H9 (cell line): Measurements from ENCODE around the gene GAP43. TPM values are rescaled to one million over a fixed set of nuclear protein-coding genes. Genes with fewer than 3 reads are reported as not detected.

Experiments
- DNase-seq: peaks from one replicate; pipeline ENCODE4 v3.0.0-alpha.2; 2017
- H2AFZ ChIP-seq: one replicate; pipeline ENCODE4 v1.6.1; 2013; ENCODE audit warnings: mild to moderate bottlenecking, low read length, control low read depth, moderate library complexity
- H2AK5ac ChIP-seq: 2 replicates; pipeline ENCODE4 v1.6.1; 2013; ENCODE audit warnings: low read length, control low read depth, mixed read lengths; ENCODE audit not compliant: insufficient read length
- H2BK120ac ChIP-seq: one replicate; pipeline ENCODE4 v1.6.1; 2013; ENCODE audit warnings: low read depth, mild to moderate bottlenecking, low read length, control low read depth, inconsistent platforms; ENCODE audit not compliant: poor library complexity, severe bottlenecking
- H2BK12ac ChIP-seq: 2 replicates; pipeline ENCODE4 v1.6.1; 2013; ENCODE audit warnings: low read length, control low read depth, mixed read lengths, low read depth; ENCODE audit not compliant: insufficient read length
- H2BK15ac ChIP-seq: 2 replicates; pipeline ENCODE4 v1.6.1; 2013; ENCODE audit warnings: low read depth, low read length, control low read depth
- H2BK20ac ChIP-seq: one replicate; pipeline ENCODE4 v1.6.1; 2013; ENCODE audit warnings: low read depth, mild to moderate bottlenecking, low read length, control low read depth, inconsistent platforms; ENCODE audit not compliant: poor library complexity, severe bottlenecking
- H2BK5ac ChIP-seq: 2 replicates; pipeline ENCODE4 v1.6.1; 2013; ENCODE audit warnings: low read length, control low read depth, mixed read lengths; ENCODE audit not compliant: insufficient read length
- H3K14ac ChIP-seq: 2 replicates; pipeline ENCODE4 v1.6.1; 2013; ENCODE audit warnings: low read length, control low read depth; ENCODE audit not compliant: insufficient read depth
- H3K18ac ChIP-seq: 2 replicates; pipeline ENCODE4 v1.6.1; 2013; ENCODE audit warnings: low read depth, mild to moderate bottlenecking, mixed read lengths, low read length, control low read depth; ENCODE audit not compliant: insufficient read length
- H3K23ac ChIP-seq: 2 replicates; pipeline ENCODE4 v1.6.1; 2013; ENCODE audit warnings: low read length, control low read depth, mixed read lengths, low read depth; ENCODE audit not compliant: insufficient read length
- H3K23me2 ChIP-seq: 2 replicates; pipeline ENCODE4 v1.6.1; 2013; ENCODE audit warnings: low read depth, mild to moderate bottlenecking, mixed read lengths, low read length, control low read depth; ENCODE audit not compliant: insufficient read length, poor library complexity, severe bottlenecking
- H3K27ac ChIP-seq: 2 replicates; pipeline ENCODE4 v1.5.1; 2013; ENCODE audit warnings: low read length, control low read depth, mixed read lengths, low read depth; ENCODE audit not compliant: insufficient read length
- H3K27me3 ChIP-seq: 2 replicates; pipeline ENCODE4 v1.6.1; 2013; ENCODE audit warnings: low read length, control low read depth, inconsistent platforms; ENCODE audit not compliant: insufficient read depth
- H3K4ac ChIP-seq: 2 replicates; pipeline ENCODE4 v1.6.1; 2013; ENCODE audit warnings: low read depth, mild to moderate bottlenecking, control low read depth, inconsistent platforms, low read length, moderate library complexity
- H3K4me1 ChIP-seq: 2 replicates; pipeline ENCODE4 v1.6.1; 2013; ENCODE audit warnings: low read length, control low read depth, inconsistent platforms; ENCODE audit not compliant: insufficient read depth
- H3K4me2 ChIP-seq: 2 replicates; pipeline ENCODE4 v1.6.1; 2013; ENCODE audit warnings: low read length, control low read depth, mixed read lengths; ENCODE audit not compliant: insufficient read length, insufficient read depth
- H3K56ac ChIP-seq: 2 replicates; pipeline ENCODE4 v1.6.1; 2013; ENCODE audit warnings: low read depth, mild to moderate bottlenecking, mixed read lengths, low read length, control low read depth; ENCODE audit not compliant: insufficient read length
- H3K79me1 ChIP-seq: 2 replicates; pipeline ENCODE4 v1.6.1; 2013; ENCODE audit warnings: low read depth, mild to moderate bottlenecking, moderate library complexity, low read length, control low read depth, inconsistent platforms; ENCODE audit not compliant: insufficient read depth, poor library complexity, severe bottlenecking
- H3K79me2 ChIP-seq: 2 replicates; pipeline ENCODE4 v1.6.1; 2013; ENCODE audit warnings: low read length, control low read depth, inconsistent platforms; ENCODE audit not compliant: insufficient read depth
- H3K9ac ChIP-seq: 2 replicates; pipeline ENCODE4 v1.6.1; 2013; ENCODE audit warnings: low read length, control low read depth, mixed read lengths; ENCODE audit not compliant: insufficient read length; ENCODE audit errors: extremely low read depth
- H3K9me3 ChIP-seq: one replicate; pipeline ENCODE4 v1.6.1; 2013; ENCODE audit warnings: low read depth, low read length, inconsistent platforms; ENCODE audit not compliant: control insufficient read depth
- H3T11ph ChIP-seq: one replicate; pipeline ENCODE4 v1.6.1; 2013; ENCODE audit warnings: mild to moderate bottlenecking, low read length, control low read depth, inconsistent platforms
- H4K20me1 ChIP-seq: one replicate; pipeline ENCODE4 v1.6.1; 2013; ENCODE audit not compliant: control insufficient read depth, insufficient read length, insufficient read depth
- H4K5ac ChIP-seq: 2 replicates; pipeline ENCODE4 v1.6.1; 2013; ENCODE audit warnings: low read depth, mild to moderate bottlenecking, mixed read lengths, low read length, control low read depth; ENCODE audit not compliant: insufficient read length
- H4K8ac ChIP-seq: replicated peaks from 2 replicates; pipeline ENCODE4 v1.6.1; 2013; ENCODE audit warnings: low read length, control low read depth, mixed read lengths, low read depth; ENCODE audit not compliant: insufficient read length
- H4K91ac ChIP-seq: 2 replicates; pipeline ENCODE4 v1.6.1; 2013; ENCODE audit warnings: low read depth, mild to moderate bottlenecking, moderate library complexity, mixed read lengths, low read length, control low read depth; ENCODE audit not compliant: insufficient read length
- H3K27ac Mint-ChIP-seq, 3 experiments: 2 replicates in 2 of 3; 3 replicates in 1 of 3; pipeline ENCODE4 v1.8.0; 2020 to 2021; ENCODE audit warnings: mixed read lengths in 3 of 3, mild to moderate bottlenecking in 1 of 3, moderate library complexity in 1 of 3
- H3K27me3 Mint-ChIP-seq: 2 replicates; pipeline ENCODE4 v1.8.0; 2021; ENCODE audit warnings: low read depth, mild to moderate bottlenecking, moderate library complexity, mixed read lengths
- H3K36me3 Mint-ChIP-seq, 3 experiments: 2 replicates in 2 of 3; 3 replicates in 1 of 3; pipeline ENCODE4 v1.8.0; 2020 to 2021; ENCODE audit warnings: low read depth in 3 of 3, mixed read lengths in 3 of 3; ENCODE audit not compliant: insufficient read depth in 1 of 3
- H3K4me1 Mint-ChIP-seq, 2 experiments: 2 replicates each; pipeline ENCODE4 v1.8.0; 2020; ENCODE audit warnings: mixed read lengths in 2 of 2
- H3K4me3 Mint-ChIP-seq, 2 experiments: 2 replicates in 1 of 2; 3 replicates in 1 of 2; pipeline ENCODE4 v1.8.0; 2020 to 2021; ENCODE audit warnings: mild to moderate bottlenecking in 2 of 2, mixed read lengths in 2 of 2, moderate library complexity in 1 of 2
- H3K9me3 Mint-ChIP-seq, 2 experiments: 2 replicates in 1 of 2; 3 replicates in 1 of 2; pipeline ENCODE4 v1.8.0; 2020; ENCODE audit warnings: mild to moderate bottlenecking in 2 of 2, mixed read lengths in 2 of 2, moderate library complexity in 1 of 2
- CTCF ChIP-seq: fragments of 200-600 bp; sonication (generic); conservative IDR thresholded peaks from 3 replicates; pipeline ENCODE4 v1.8.0; 2021; ENCODE audit warnings: antibody characterized with exemption, mild to moderate bottlenecking
- total RNA-seq: library from RNA; stranded (reverse); gene quantifications from 2 replicates; pipeline ENCODE4 v1.2.1, GENCODE V29; 2021

The GAP43 gene
- total RNA-seq, 1 experiment from 2014 or later = 12.8 TPM

DNA sequence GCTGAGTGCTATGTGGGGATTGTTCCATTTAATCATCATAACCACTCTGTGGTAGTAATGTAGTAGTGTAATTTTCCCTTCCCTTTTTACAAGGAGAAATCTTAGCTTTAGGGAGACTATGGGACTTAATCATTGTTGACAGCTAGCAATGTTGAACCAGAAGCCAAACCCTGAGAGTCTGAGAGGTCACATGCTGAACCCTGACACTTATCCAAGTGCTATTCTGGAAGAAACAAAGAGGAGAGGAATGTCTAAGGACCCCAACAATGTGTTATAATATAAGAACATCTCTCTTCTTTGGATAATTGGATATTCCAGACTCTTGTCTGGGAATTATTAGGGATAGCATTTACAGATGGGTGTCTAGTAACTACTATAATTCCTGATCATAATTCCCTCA lies 58.4 kb downstream of the GAP43 start:
- no peak overlapping the region for H3K9ac ChIP-seq
- H3K23ac ChIP-seq = no peak overlapping the region
- H3K56ac ChIP-seq = no peak overlapping the region
- H2BK12ac ChIP-seq = no peak overlapping the region
- no peak overlapping the region for H3K4ac ChIP-seq
- Mint-ChIP-seq H3K4me1 (no peaks in the 10 kb centered on the region), H3K27ac (no peak overlapping the region; a peak in 1 of 7 replicates), H3K9me3 (no peaks in the 10 kb centered on the region), H3K36me3 (no peaks in the 10 kb centered on the region), H3K4me3 (no peak overlapping the region), H3K27me3 (no peaks in the 10 kb centered on the region)
- H4K8ac ChIP-seq = no peak overlapping the region
- H2BK5ac ChIP-seq = no peak overlapping the region
- no peaks in the 10 kb centered on the region for H3K79me2 ChIP-seq
- no peak overlapping the region for H2BK20ac ChIP-seq
- no peak for DNase-seq
- no peak overlapping the region for H3K4me2 ChIP-seq
- no peak overlapping the region for H2AFZ ChIP-seq
- H4K91ac ChIP-seq = no peak overlapping the region
- no peaks in the 10 kb centered on the region for H3K79me1 ChIP-seq
- no peak overlapping the region for H2BK120ac ChIP-seq
- no peaks in the 10 kb centered on the region for H3K23me2 ChIP-seq
- no peak overlapping the region for H3K14ac ChIP-seq
- TF ChIP-seq CTCF = no peak
- H4K20me1 ChIP-seq = no peaks in the 10 kb centered on the region
- no peaks in the 10 kb centered on the region for H3K4me1 ChIP-seq
- no peak overlapping the region for H2AK5ac ChIP-seq
- no peaks in the 10 kb centered on the region for H3K9me3 ChIP-seq
- H3T11ph ChIP-seq = no peak overlapping the region
- H2BK15ac ChIP-seq = no peak overlapping the region
- H3K27ac ChIP-seq = no peak overlapping the region
- no peaks in the 10 kb centered on the region for H3K27me3 ChIP-seq
- H3K18ac ChIP-seq = no peak overlapping the region
- H4K5ac ChIP-seq = no peak overlapping the region
